H1 (cell line): ENCODE data around the gene RITA1. TPM values are rescaled to one million over a fixed set of nuclear protein-coding genes. Genes with fewer than 3 reads are reported as not detected.

Experiments used
- CTCF ChIA-PET: fragments of 300-600 bp; sonication (Branson Sonifier 250); formaldehyde crosslinking; loops from one replicate; lab custom pipeline; 2021; ENCODE audit not compliant: partially characterized antibody; lab: Charles Lee
- POLR2A ChIA-PET: fragments of 300-600 bp; sonication (Branson Sonifier 250); formaldehyde crosslinking; loops from one replicate; lab custom pipeline; 2021; ENCODE audit warnings: inconsistent platforms; ENCODE audit not compliant: partially characterized antibody; lab: Charles Lee
- DNase-seq, 2 experiments: peaks; one replicate each; pipeline versions ENCODE4 v3.0.0 to v3.0.0-alpha.2; 2010 to 2022; ENCODE audit warnings: low spot score in 2 of 2, low read depth in 1 of 2, mixed read lengths in 1 of 2
- FAIRE-seq: peaks from 2 replicates; lab custom pipeline; 2011; peaks lifted over from hg19 to GRCh38; lab: Jason Lieb, UNC
- H2AFZ ChIP-seq: 2 replicates; pipeline ENCODE4 v1.8.1; 2012; ENCODE audit warnings: low read length, inconsistent platforms
- H2AK5ac ChIP-seq: 2 replicates; pipeline ENCODE4 v1.6.1; 2013; ENCODE audit warnings: low read depth, low read length
- H2BK120ac ChIP-seq: replicated peaks from 2 replicates; pipeline ENCODE3; 2013; ENCODE audit warnings: low read depth, low read length, inconsistent platforms
- H2BK12ac ChIP-seq: 2 replicates; pipeline ENCODE4 v1.6.1; 2013; ENCODE audit warnings: low read depth, low read length
- H2BK15ac ChIP-seq: 2 replicates; pipeline ENCODE4 v1.6.1; 2013; ENCODE audit warnings: low read length
- H2BK20ac ChIP-seq: 2 replicates; pipeline ENCODE4 v1.6.1; 2013; ENCODE audit warnings: low read length
- H2BK5ac ChIP-seq: 2 replicates; pipeline ENCODE4 v1.6.1; 2013; ENCODE audit warnings: low read depth, low read length
- H3K14ac ChIP-seq: 2 replicates; pipeline ENCODE4 v1.6.1; 2013; ENCODE audit warnings: inconsistent platforms; ENCODE audit not compliant: insufficient read length
- H3K18ac ChIP-seq: 2 replicates; pipeline ENCODE4 v1.6.1; 2013; ENCODE audit warnings: low read length; ENCODE audit errors: extremely low read depth
- H3K23ac ChIP-seq: 2 replicates; pipeline ENCODE4 v1.6.1; 2013; ENCODE audit warnings: inconsistent platforms; ENCODE audit not compliant: insufficient read length
- H3K23me2 ChIP-seq: 2 replicates; pipeline ENCODE4 v1.6.1; 2013; ENCODE audit warnings: low read depth, low read length
- H3K27ac ChIP-seq: 2 replicates; pipeline ENCODE4 v1.6.1; 2011; ENCODE audit warnings: low read depth, low read length, inconsistent platforms
- H3K27me3 ChIP-seq, 4 experiments: replicated peaks in 1 of 4; 1 replicate in 1 of 4; 2 replicates in 3 of 4; pipeline versions ENCODE4 v1.6.1 to v1.8.1; 2011 to 2013; ENCODE audit warnings: low read length in 3 of 4, mild to moderate bottlenecking in 3 of 4, inconsistent platforms in 2 of 4, mixed read lengths in 2 of 4, moderate library complexity in 1 of 4; ENCODE audit not compliant: control insufficient read depth in 3 of 4, insufficient read depth in 3 of 4; ENCODE audit errors: extremely low read depth in 1 of 4
- H3K36me3 ChIP-seq, 4 experiments: 2 replicates each; pipeline versions ENCODE4 v1.6.1 to v1.8.1; 2011 to 2013; ENCODE audit warnings: mild to moderate bottlenecking in 4 of 4, low read length in 3 of 4, moderate library complexity in 2 of 4, control low read depth in 1 of 4, inconsistent platforms in 1 of 4; ENCODE audit not compliant: insufficient read depth in 4 of 4, control insufficient read depth in 2 of 4
- H3K4ac ChIP-seq: replicated peaks from 2 replicates; pipeline ENCODE3; 2013; ENCODE audit warnings: low read length, low read depth, mixed read lengths, inconsistent platforms; ENCODE audit not compliant: insufficient read length
- H3K4me1 ChIP-seq, 4 experiments: replicated peaks in 1 of 4; 1 replicate in 1 of 4; 2 replicates in 3 of 4; pipeline versions ENCODE4 v1.6.1 to v1.8.1; 2011 to 2013; ENCODE audit warnings: low read length in 3 of 4, inconsistent platforms in 2 of 4, mixed read lengths in 1 of 4; ENCODE audit not compliant: insufficient read depth in 4 of 4, control insufficient read depth in 3 of 4
- H3K4me2 ChIP-seq, 2 experiments: 2 replicates each; pipeline versions ENCODE4 v1.6.1 to v1.8.1; 2011 to 2013; ENCODE audit warnings: low read depth in 2 of 2, low read length in 2 of 2, control low read depth in 1 of 2, inconsistent platforms in 1 of 2, mild to moderate bottlenecking in 1 of 2; ENCODE audit not compliant: insufficient read depth in 1 of 2
- H3K4me3 ChIP-seq, 4 experiments: fragments of 200-600, 300-600 bp in 1 of 4; sonication (generic), shearing (Covaris generic), sonication (Bioruptor Twin) in 1 of 4; 2 replicates each; pipeline versions ENCODE4 v1.5.1 to v1.8.1; 2011 to 2016; ENCODE audit warnings: low read length in 4 of 4, low read depth in 3 of 4, control low read depth in 2 of 4, inconsistent platforms in 2 of 4, mild to moderate bottlenecking in 2 of 4, mixed read lengths in 1 of 4, moderate library complexity in 1 of 4; ENCODE audit not compliant: insufficient read depth in 2 of 4; ENCODE audit errors: extremely low read depth in 1 of 4
- H3K56ac ChIP-seq: replicated peaks from 2 replicates; pipeline ENCODE3; 2013; ENCODE audit warnings: low read depth, mild to moderate bottlenecking, mixed read lengths, low read length, inconsistent platforms; ENCODE audit not compliant: insufficient read length
- H3K79me1 ChIP-seq: 2 replicates; pipeline ENCODE4 v1.6.1; 2013; ENCODE audit warnings: low read depth, low read length, control low read depth
- H3K79me2 ChIP-seq, 2 experiments: 2 replicates each; pipeline versions ENCODE4 v1.6.1 to v1.8.1; 2012 to 2013; ENCODE audit warnings: low read length in 2 of 2, mild to moderate bottlenecking in 2 of 2, inconsistent platforms in 1 of 2; ENCODE audit not compliant: insufficient read depth in 2 of 2, control insufficient read depth in 1 of 2
- H3K9ac ChIP-seq, 4 experiments: replicated peaks in 1 of 4; 1 replicate in 1 of 4; 2 replicates in 3 of 4; pipeline versions ENCODE4 v1.6.1 to v1.8.1; 2011 to 2013; ENCODE audit warnings: low read depth in 3 of 4, low read length in 3 of 4, control low read depth in 2 of 4, mild to moderate bottlenecking in 2 of 4, moderate library complexity in 2 of 4, inconsistent platforms in 1 of 4; ENCODE audit errors: extremely low read depth in 1 of 4
- H3K9me3 ChIP-seq, 2 experiments: 2 replicates each; pipeline versions ENCODE4 v1.6.1 to v1.8.1; 2012 to 2013; ENCODE audit warnings: mild to moderate bottlenecking in 2 of 2, moderate library complexity in 2 of 2, control low read depth in 1 of 2, inconsistent platforms in 1 of 2, low read depth in 1 of 2, low read length in 1 of 2, mixed read lengths in 1 of 2; ENCODE audit not compliant: insufficient read depth in 2 of 2
- H4K20me1 ChIP-seq, 2 experiments: replicated peaks in 1 of 2; 2 replicates each; pipeline versions ENCODE3 to v1.8.1; 2011 to 2013; ENCODE audit warnings: inconsistent platforms in 2 of 2, low read length in 2 of 2, mild to moderate bottlenecking in 1 of 2; ENCODE audit not compliant: insufficient read depth in 2 of 2, control insufficient read depth in 1 of 2
- H4K5ac ChIP-seq: 2 replicates; pipeline ENCODE4 v1.6.1; 2013; ENCODE audit warnings: low read length, low read depth, mixed read lengths, inconsistent platforms; ENCODE audit not compliant: insufficient read length
- H4K8ac ChIP-seq: 2 replicates; pipeline ENCODE4 v1.8.0; 2013; ENCODE audit warnings: mild to moderate bottlenecking, moderate library complexity, low read length, inconsistent platforms; ENCODE audit not compliant: insufficient read depth; ENCODE audit errors: extremely low read depth
- H4K91ac ChIP-seq: replicated peaks from 2 replicates; pipeline ENCODE3; 2013; ENCODE audit warnings: low read length, mixed read lengths, inconsistent platforms; ENCODE audit not compliant: insufficient read length
- HDAC6 ChIP-seq: IDR thresholded peaks from one replicate; pipeline ENCODE4 v1.7.1; 2012; ENCODE audit warnings: low read depth, mild to moderate bottlenecking, inconsistent platforms, low read length, moderate library complexity
- KDM5A ChIP-seq: fragments of 200-600 bp; IDR thresholded peaks from 2 replicates; pipeline ENCODE4 v1.7.1; 2012; ENCODE audit warnings: mild to moderate bottlenecking, low read length, inconsistent platforms, mixed read lengths
- POU5F1 ChIP-seq: IDR thresholded peaks from 2 replicates; pipeline ENCODE4 v1.6.1; 2011; ENCODE audit warnings: low read depth, mild to moderate bottlenecking, low read length, moderate library complexity
- RAD21 ChIP-seq, 2 experiments: IDR thresholded peaks in 1 of 2; conservative IDR thresholded peaks in 1 of 2; 2 replicates each; pipeline ENCODE4 v1.6.1; 2011; ENCODE audit warnings: low read depth in 2 of 2, low read length in 2 of 2, improper control_type of control experiment in 1 of 2, inconsistent platforms in 1 of 2, mild to moderate bottlenecking in 1 of 2, moderate library complexity in 1 of 2
- RBBP5 ChIP-seq: IDR thresholded peaks from 2 replicates; pipeline ENCODE4 v1.7.1; 2012; ENCODE audit warnings: low read depth, mild to moderate bottlenecking, inconsistent platforms, low read length, moderate library complexity, borderline replicate concordance
- TEAD4 ChIP-seq: IDR thresholded peaks from 2 replicates; pipeline ENCODE4 v1.6.1; 2012; ENCODE audit warnings: low read depth, low read length, inconsistent platforms, mixed read lengths
- YY1 ChIP-seq: IDR thresholded peaks from 2 replicates; pipeline ENCODE4 v1.6.1; 2011; ENCODE audit warnings: low read depth, mild to moderate bottlenecking, low read length
- WGBS, 2 experiments: shearing (Covaris generic) in 1 of 2; methylation state at CpG; one replicate each; pipeline versions ENCODE4 v1.1.6 to v1.1.7; 2013 to 2015; ENCODE audit warnings: low lambda C conversion rate in 2 of 2, mixed read lengths in 2 of 2, inconsistent platforms in 1 of 2, low coverage in 1 of 2, missing lambda C conversion rate in 1 of 2; ENCODE audit not compliant: insufficient replicate concordance in 2 of 2, insufficient coverage in 1 of 2, insufficient read length in 1 of 2; ENCODE audit errors: extremely low coverage in 1 of 2, missing lambda C conversion rate in 1 of 2; 5-methylcytosine and 5-hydroxymethylcytosine counted together
- polyA plus RNA-seq, 7 experiments: library from polyadenylated mRNA; depleted of rRNA in 3 of 7; stranded (reverse) in 5 of 7; unstranded in 2 of 7; fragments of >200 nt in 5 of 7; fragments of 200-250 nt in 2 of 7; gene quantifications; 1 replicate in 5 of 7; 2 replicates in 1 of 7; 4 replicates in 1 of 7; pipeline versions ENCODE4 v1.2.1 to v1.2.3, GENCODE V29; 2011 to 2013; ENCODE audit warnings: missing spikeins in 2 of 7, mixed read lengths in 2 of 7
- total RNA-seq: library from RNA; stranded (reverse); fragmentation: NEBNext Ultra II Directional; extraction: Animal tissue kit (Norgen Biotek cat#: 25700); gene quantifications from 2 replicates; pipeline ENCODE4 v1.2.1, GENCODE V29; 2021

RITA1 gene
- total and polyA plus RNA-seq, 2 of the 8 experiments (the other 6 are each of a cell fraction or from before 2014, with no cell fraction given) = 24.1 to 25.8 TPM

DNA sequence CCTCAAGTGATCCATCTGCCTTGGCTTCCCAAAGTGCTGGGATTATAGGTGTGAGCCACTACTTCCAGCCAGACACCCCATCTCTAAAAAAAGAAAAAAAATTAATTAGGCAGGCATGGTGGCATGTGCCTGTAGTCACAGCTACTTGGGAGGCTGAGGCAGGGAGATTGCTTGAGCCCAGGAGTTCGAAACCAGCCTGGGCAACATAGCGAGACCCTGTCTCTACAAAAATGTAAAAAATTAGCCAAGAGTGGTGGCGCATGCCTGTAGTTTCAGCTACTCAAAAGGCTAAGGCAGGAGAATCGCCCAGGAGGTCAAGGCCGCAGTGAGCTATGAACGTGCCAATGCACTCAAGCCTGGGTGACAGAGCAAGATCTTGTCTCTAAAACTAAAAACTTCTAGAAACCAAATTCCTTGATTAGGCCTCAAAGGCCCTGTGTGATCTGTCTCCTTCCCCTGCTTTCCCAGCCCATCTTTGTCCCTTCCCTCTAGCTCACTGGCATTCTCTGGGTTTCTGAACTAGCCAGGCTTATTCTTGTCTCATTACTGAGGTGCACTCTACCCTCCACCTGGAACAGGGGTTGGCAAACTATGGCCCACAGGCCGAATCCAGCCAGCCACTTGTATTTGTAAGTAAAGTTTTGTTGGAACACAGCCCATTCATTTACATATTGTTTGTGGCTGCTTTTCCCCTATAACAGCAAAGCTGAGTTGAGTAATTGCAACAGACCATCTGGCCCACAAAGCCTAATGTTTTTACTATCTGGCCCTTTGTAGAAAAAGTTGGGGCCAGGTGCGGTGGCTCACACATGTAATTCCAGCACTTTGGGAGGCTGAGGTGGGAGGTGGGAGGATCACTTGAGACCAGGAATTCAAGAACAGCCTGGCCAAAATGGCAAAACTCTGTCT lies 18.6 kb downstream of the RITA1 start:
- no peak for TF ChIP-seq TEAD4
- no peak for TF ChIP-seq KDM5A
- no peak for TF ChIP-seq RAD21 (IDR thresholded peaks at IDR 0.05 in 1 of 2, conservative IDR thresholded peaks at IDR 0.05 in 1 of 2; ENCODE audit: low read depth in 2 of 2, low read length in 2 of 2)
- TF ChIP-seq YY1 = no peak
- no peak for TF ChIP-seq HDAC6
- no peak for TF ChIP-seq POU5F1
- TF ChIP-seq RBBP5 = no peak
- Histone ChIP-seq H4K91ac (no peak overlapping the region), H2BK5ac (no peak overlapping the region), H3K27ac (no peak overlapping the region), H2AFZ (no peak overlapping the region), H4K20me1 (no peaks in the 10 kb centered on the region), H3K9me3 (no peaks in the 10 kb centered on the region; a peak in 1 of 4 replicates), H3K4ac (no peak overlapping the region), H4K8ac (no peak overlapping the region), H2AK5ac (no peak overlapping the region), H3K79me1 (no peaks in the 10 kb centered on the region), H3K14ac (no peak overlapping the region), H3K56ac (no peak overlapping the region), H2BK120ac (no peak overlapping the region), H4K5ac (no peak overlapping the region), H3K79me2 (no peaks in the 10 kb centered on the region), H3K9ac (no peak overlapping the region), H3K23ac (no peak overlapping the region), H2BK15ac (0 out of 2 replicates have a peak overlapping the region, but pooled peaks have one; percentile 2), H3K27me3 (no peaks in the 10 kb centered on the region), H3K36me3 (no peaks in the 10 kb centered on the region), H3K4me2 (no peak overlapping the region), H3K18ac (no peak overlapping the region), H3K23me2 (no peaks in the 10 kb centered on the region), H2BK20ac (no peak overlapping the region), H3K4me1 (no peaks in the 10 kb centered on the region; a peak in 1 of 7 replicates), H3K4me3 (no peak overlapping the region), H2BK12ac (0 out of 2 replicates have a peak overlapping the region, but pooled peaks have one; percentile 27)
- WGBS, 2 experiments = 92% methylated on average over 8 of the region's 8 CpGs; no CpG with 5 or more reads in 1 of the 2 experiments
- POLR2A ChIA-PET = interaction anchor here (0.6 to 6.8 kb wide), 7 partner anchors 9 to 197 kb away, joined by 3 to 31 read pairs (median 4); partner anchors contain the start of genes DDX54, RITA1 and TPCN1
- DNase-seq (no peak), FAIRE-seq (no peak)
- CTCF ChIA-PET = interaction anchor here (0.6 to 1.9 kb wide), 5 partner anchors 9 to 221 kb away, joined by 3 to 6 read pairs (median 3); partner anchors contain the start of gene TPCN1
